Fibroblast of pulmonary artery (primary cell): ENCODE measurements around the gene CCDC175.

Source experiments
- DNase-seq: peaks from one replicate; pipeline ENCODE4 v3.0.0-alpha.2; 2010; ENCODE audit warnings: low read depth
- H3K4me3 ChIP-seq: replicated peaks from 2 replicates; pipeline ENCODE4 v1.5.1; 2011; ENCODE audit warnings: low read depth, mild to moderate bottlenecking, control low read depth, low read length, moderate library complexity
- CTCF ChIP-seq: IDR thresholded peaks from 2 replicates; pipeline ENCODE4 v1.5.1; 2011; ENCODE audit warnings: mild to moderate bottlenecking, control low read depth, low read length, inconsistent platforms; ENCODE audit errors: missing control alignments

The CCDC175 gene

GRCh38 chr14:59530349-59530748 lies 46.3 kb downstream of the CCDC175 start:
- H3K4me3 ChIP-seq, result no peak overlapping the region
- no peak for TF ChIP-seq CTCF
- DNase-seq, result no peak

- no peak overlapping the region for H3K4me3 ChIP-seq
- no peak for DNase-seq
- TF ChIP-seq CTCF, result no peak
These were observed 47.4 kb downstream of the CCDC175 start for GRCh38 chr14:59529189-59529588.

GRCh38 chr14:59520224-59520623 lies 56.4 kb downstream of the CCDC175 start:
- TF ChIP-seq CTCF, result no peak
- no peak for DNase-seq
- H3K4me3 ChIP-seq, result no peak overlapping the region

GRCh38 chr14:59511916-59512575 lies 64.6 kb downstream of the CCDC175 start:
- H3K4me3 ChIP-seq, result no peak overlapping the region
- TF ChIP-seq CTCF, result peak; percentile 56
- DNase-seq, result no peak

- DNase-seq, result no peak
- no peak for TF ChIP-seq CTCF
- no peak overlapping the region for H3K4me3 ChIP-seq
These were observed 65.6 kb downstream of the CCDC175 start for GRCh38 chr14:59510966-59511365.

GRCh38 chr14:59510001-59510400 lies 66.6 kb downstream of the CCDC175 start:
- DNase-seq, result no peak
- TF ChIP-seq CTCF, result no peak
- H3K4me3 ChIP-seq, result no peak overlapping the region

- H3K4me3 ChIP-seq, result no peak overlapping the region
- TF ChIP-seq CTCF, result no peak
- DNase-seq, result no peak
These were observed 67.5 kb downstream of the CCDC175 start for GRCh38 chr14:59509101-59509500.
